HepG2 (cell line): Measurements from ENCODE around the gene BICRAL. TPM values are rescaled to one million over a fixed set of nuclear protein-coding genes. Genes with fewer than 3 reads are reported as not detected.
"Not testable (repeated sequence)": the region's sequence is repeated elsewhere in the genome, so short reads cannot be mapped to it uniquely, and the experiment has no call there.

Experiments used
- ATAC-seq: fragments of 200-7000 bp; cut with Tn5 transposase; 3 replicates; pipeline ENCODE4 v1.9.1; 2020; ENCODE audit warnings: mild to moderate bottlenecking, moderate library complexity
- BruUV-seq: library from RNA; stranded (reverse); fragments of 400-500 nt; replicated peaks from 2 replicates; lab custom pipeline; 2021; lab: Mats Ljungman, UMichigan
- CTCF ChIA-PET: fragments of 300-600 bp; formaldehyde crosslinking; extraction: SDS; loops from one replicate; lab custom pipeline; 2021; ENCODE audit warnings: low total read pairs, inconsistent platforms, low intra/inter-chr PET ratio; lab: Yijun Ruan, JAX
- POLR2A ChIA-PET: fragments of 350-600 bp; sonication (Branson Sonifier 250); formaldehyde crosslinking; loops from one replicate; lab custom pipeline; 2020; ENCODE audit warnings: antibody characterized with exemption, inconsistent platforms; lab: Yijun Ruan, JAX
- DNase-seq: peaks from one replicate; pipeline ENCODE4 v3.0.0-alpha.2; 2015; ENCODE audit warnings: low spot score
- FAIRE-seq: peaks from 3 replicates; lab custom pipeline; 2011; peaks lifted over from hg19 to GRCh38; lab: Jason Lieb, UNC
- H2AFZ ChIP-seq: one replicate; pipeline ENCODE4 v1.6.1; 2011; ENCODE audit warnings: low read length, inconsistent platforms
- H3K27ac ChIP-seq: fragments of 300-600 bp; 3 replicates; pipeline ENCODE4 v1.8.0; 2011; ENCODE audit warnings: mixed run types, mild to moderate bottlenecking, mixed read lengths, low read length, inconsistent platforms; ENCODE audit not compliant: insufficient read depth; ENCODE audit errors: extremely low read length
- H3K27me3 ChIP-seq, 2 experiments: fragments of 200-600 bp in 1 of 2; 2 replicates in 1 of 2; 3 replicates in 1 of 2; pipeline versions ENCODE4 v1.6.0 to v1.8.0; 2011; ENCODE audit warnings: low read length in 2 of 2, mild to moderate bottlenecking in 2 of 2, moderate library complexity in 2 of 2, inconsistent platforms in 1 of 2; ENCODE audit not compliant: insufficient read depth in 2 of 2, control insufficient read depth in 1 of 2
- H3K36me3 ChIP-seq, 2 experiments: fragments of 200-600 bp in 1 of 2; replicated peaks in 1 of 2; 2 replicates in 1 of 2; 3 replicates in 1 of 2; pipeline versions ENCODE4 v1.5.1 to v1.8.0; 2011; ENCODE audit warnings: low read length in 2 of 2, inconsistent platforms in 1 of 2; ENCODE audit not compliant: insufficient read depth in 2 of 2, control insufficient read depth in 1 of 2
- H3K4me1 ChIP-seq: 2 replicates; pipeline ENCODE4 v1.5.1; 2012; ENCODE audit warnings: low read length, inconsistent platforms; ENCODE audit not compliant: insufficient read depth
- H3K4me2 ChIP-seq: 2 replicates; pipeline ENCODE4 v1.6.0; 2011; ENCODE audit warnings: low read depth, low read length, inconsistent platforms
- H3K4me3 ChIP-seq, 3 experiments: fragments of 200-600 bp in 1 of 3; sonication (generic), shearing (Covaris generic) in 1 of 3; replicated peaks in 1 of 3; 2 replicates each; pipeline ENCODE4 v1.5.1; 2011 to 2016; ENCODE audit warnings: low read length in 3 of 3, inconsistent platforms in 2 of 3, low read depth in 2 of 3, mild to moderate bottlenecking in 2 of 3, control low read depth in 1 of 3, mixed read lengths in 1 of 3; ENCODE audit not compliant: insufficient read depth in 1 of 3
- H3K79me2 ChIP-seq: one replicate; pipeline ENCODE4 v1.6.1; 2011; ENCODE audit warnings: low read length, inconsistent platforms; ENCODE audit not compliant: insufficient read depth
- H3K9ac ChIP-seq: 2 replicates; pipeline ENCODE4 v1.6.0; 2011; ENCODE audit warnings: mild to moderate bottlenecking, low read depth, low read length, inconsistent platforms; ENCODE audit not compliant: insufficient read depth
- H3K9me3 ChIP-seq: 2 replicates; pipeline ENCODE4 v1.5.1; 2012; ENCODE audit warnings: mild to moderate bottlenecking, low read length
- H4K20me1 ChIP-seq: 2 replicates; pipeline ENCODE4 v1.6.0; 2011; ENCODE audit warnings: inconsistent platforms, mild to moderate bottlenecking, low read length, moderate library complexity; ENCODE audit not compliant: insufficient read depth
- ATF7 ChIP-seq, 2 experiments: fragments of 450-650 bp in 1 of 2; sonication (generic) in 1 of 2; formaldehyde crosslinking in 1 of 2; IDR thresholded peaks; 2 replicates each; pipeline versions ENCODE4 v1.4.0 to v1.6.1; 2016 to 2020; ENCODE audit warnings: antibody characterized with exemption in 1 of 2, mild to moderate bottlenecking in 1 of 2, missing genetic modification reagents in 1 of 2
- BRCA1 ChIP-seq: sonication (generic); formaldehyde crosslinking; IDR thresholded peaks from 2 replicates; pipeline ENCODE4 v1.4.0; 2020; ENCODE audit warnings: missing genetic modification reagents
- CEBPB ChIP-seq: IDR thresholded peaks from 2 replicates; pipeline ENCODE4 v1.6.1; 2011; ENCODE audit warnings: low read depth, low read length, improper control_type of control experiment, borderline replicate concordance
- NRL ChIP-seq: sonication (generic); formaldehyde crosslinking; IDR thresholded peaks from 2 replicates; pipeline ENCODE4 v1.5.0; 2020; ENCODE audit warnings: missing genetic modification reagents, mild to moderate bottlenecking, moderate library complexity, borderline replicate concordance
- WGBS: methylation state at CpG from one replicate; pipeline ENCODE4 v1.1.6; 2017; ENCODE audit warnings: low lambda C conversion rate; 5-methylcytosine and 5-hydroxymethylcytosine counted together
- in situ Hi-C: cut with HindIII; loops from 2 replicates; pipeline ENCODE4 v1.10.0; 2017; ENCODE audit warnings: low pct_unique_long_range_greater_than_20kb; ENCODE audit not compliant: extremely low pct_ligation_motif_present
- intact Hi-C: fragments of 100-400 bp; cut with micrococcal nuclease; formaldehyde crosslinking; loops from one replicate; pipeline ENCODE4 v1.10.0; 2022; ENCODE audit not compliant: unreplicated experiment
- polyA plus RNA-seq, 8 experiments: library from polyadenylated mRNA; depleted of rRNA in 3 of 8; stranded (reverse) in 7 of 8; unstranded in 1 of 8; fragments of >200 nt; fragmentation: Illumina TruSeq in 4 of 8; extraction: Trizol in 4 of 8; gene quantifications; 2 replicates each; pipeline versions ENCODE4 v1.2.1 to v1.2.3, GENCODE V29; 2011 to 2016; ENCODE audit warnings: low read depth in 4 of 8, missing spikeins in 1 of 8, mixed read lengths in 1 of 8; ENCODE audit not compliant: insufficient read depth in 1 of 8
- total RNA-seq, 5 experiments: library from RNA; depleted of rRNA; stranded (reverse); fragments of >200 nt; fragmentation: Illumina TruSeq; extraction: Trizol; gene quantifications; 2 replicates each; pipeline ENCODE4 v1.2.3, GENCODE V29; 2016; ENCODE audit warnings: low read depth in 1 of 5
- TF ChIP-seq, protein P1 (sequence below): sonication (generic); formaldehyde crosslinking; IDR thresholded peaks from 2 replicates; pipeline ENCODE4 v1.8.1; 2023; ENCODE audit warnings: mild to moderate bottlenecking, missing genetic modification reagents, borderline replicate concordance
- TF ChIP-seq, protein P2 (sequence below): sonication (generic); formaldehyde crosslinking; IDR thresholded peaks from 2 replicates; pipeline ENCODE4 v1.4.0; 2020; ENCODE audit warnings: missing genetic modification reagents

BICRAL gene
- total and polyA plus RNA-seq, 2 of the 13 experiments (the other 11 are each of a cell fraction or from before 2014, with no cell fraction given): 5.0 to 13.5 TPM

DNA sequence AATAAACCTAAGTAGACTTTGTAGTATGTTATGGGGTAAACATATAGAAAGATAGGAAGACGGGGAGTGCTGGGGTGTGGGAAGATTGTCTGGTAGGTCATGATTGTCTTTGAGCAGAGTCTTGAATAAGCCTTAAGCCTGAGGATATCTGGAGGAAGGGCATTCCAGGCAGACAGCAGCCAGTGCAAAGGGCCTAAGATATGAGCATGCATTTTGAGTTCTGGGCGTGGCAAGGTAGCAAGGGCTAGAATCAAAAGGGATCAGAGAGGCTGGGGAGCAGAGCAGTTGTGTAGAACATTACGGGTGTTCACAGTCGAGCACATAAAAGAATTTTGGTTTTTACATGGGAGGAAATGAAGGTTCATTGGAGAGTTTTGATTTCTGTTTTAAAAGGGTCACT, 14.3 kb downstream of the BICRAL start (continued):
- TF ChIP-seq BRCA1 (CRISPR knock-in tag) (no peak), NRL (CRISPR knock-in tag) (no peak)
- TF ChIP-seq, protein P1, sequence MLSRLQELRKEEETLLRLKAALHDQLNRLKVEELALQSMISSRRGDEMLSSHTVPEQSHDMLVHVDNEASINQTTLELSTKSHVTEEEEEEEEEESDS: no peak
- TF ChIP-seq, protein P2, sequence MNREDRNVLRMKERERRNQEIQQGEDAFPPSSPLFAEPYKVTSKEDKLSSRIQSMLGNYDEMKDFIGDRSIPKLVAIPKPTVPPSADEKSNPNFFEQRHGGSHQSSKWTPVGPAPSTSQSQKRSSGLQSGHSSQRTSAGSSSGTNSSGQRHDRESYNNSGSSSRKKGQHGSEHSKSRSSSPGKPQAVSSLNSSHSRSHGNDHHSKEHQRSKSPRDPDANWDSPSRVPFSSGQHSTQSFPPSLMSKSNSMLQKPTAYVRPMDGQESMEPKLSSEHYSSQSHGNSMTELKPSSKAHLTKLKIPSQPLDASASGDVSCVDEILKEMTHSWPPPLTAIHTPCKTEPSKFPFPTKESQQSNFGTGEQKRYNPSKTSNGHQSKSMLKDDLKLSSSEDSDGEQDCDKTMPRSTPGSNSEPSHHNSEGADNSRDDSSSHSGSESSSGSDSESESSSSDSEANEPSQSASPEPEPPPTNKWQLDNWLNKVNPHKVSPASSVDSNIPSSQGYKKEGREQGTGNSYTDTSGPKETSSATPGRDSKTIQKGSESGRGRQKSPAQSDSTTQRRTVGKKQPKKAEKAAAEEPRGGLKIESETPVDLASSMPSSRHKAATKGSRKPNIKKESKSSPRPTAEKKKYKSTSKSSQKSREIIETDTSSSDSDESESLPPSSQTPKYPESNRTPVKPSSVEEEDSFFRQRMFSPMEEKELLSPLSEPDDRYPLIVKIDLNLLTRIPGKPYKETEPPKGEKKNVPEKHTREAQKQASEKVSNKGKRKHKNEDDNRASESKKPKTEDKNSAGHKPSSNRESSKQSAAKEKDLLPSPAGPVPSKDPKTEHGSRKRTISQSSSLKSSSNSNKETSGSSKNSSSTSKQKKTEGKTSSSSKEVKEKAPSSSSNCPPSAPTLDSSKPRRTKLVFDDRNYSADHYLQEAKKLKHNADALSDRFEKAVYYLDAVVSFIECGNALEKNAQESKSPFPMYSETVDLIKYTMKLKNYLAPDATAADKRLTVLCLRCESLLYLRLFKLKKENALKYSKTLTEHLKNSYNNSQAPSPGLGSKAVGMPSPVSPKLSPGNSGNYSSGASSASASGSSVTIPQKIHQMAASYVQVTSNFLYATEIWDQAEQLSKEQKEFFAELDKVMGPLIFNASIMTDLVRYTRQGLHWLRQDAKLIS (CRISPR knock-in tag): no peak

DNA sequence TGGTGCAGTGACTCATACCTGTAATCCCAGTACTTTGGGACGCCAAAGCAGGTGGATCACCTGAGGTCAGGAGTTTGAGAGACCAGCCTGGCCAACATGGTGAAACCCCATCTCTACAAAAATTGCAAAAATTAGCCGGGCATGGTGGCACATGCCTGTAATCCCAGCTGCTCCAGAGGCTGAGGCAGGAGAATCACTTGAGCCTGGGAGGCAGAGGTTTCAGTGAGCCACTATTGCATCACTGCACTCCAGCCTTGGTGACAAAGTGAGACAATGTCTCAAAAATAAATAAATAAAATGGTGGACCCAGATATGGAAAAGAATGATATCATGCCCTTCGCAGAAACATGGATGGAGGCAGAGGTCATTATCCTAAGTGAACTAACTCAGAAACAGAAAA, 15.8 kb downstream of the BICRAL start:
- ATAC-seq; in situ Hi-C loops; H3K9me3 ChIP-seq; H3K27me3 ChIP-seq; H3K36me3 ChIP-seq; H3K79me2 ChIP-seq; DNase-seq; FAIRE-seq; BruUV-seq; H3K4me2 ChIP-seq; CTCF ChIA-PET; H3K27ac ChIP-seq; intact Hi-C loops; H4K20me1 ChIP-seq; H2AFZ ChIP-seq; H3K4me1 ChIP-seq; H3K9ac ChIP-seq; H3K4me3 ChIP-seq; TF ChIP-seq ATF7 (CRISPR knock-in tag; IDR thresholded peaks at IDR 0.05): not testable (repeated sequence)
- TF ChIP-seq CEBPB: peak; percentile 29; the same call in 1 of the 2 replicates
- peak; percentile 52 for TF ChIP-seq ATF7 (IDR thresholded peaks at IDR 0.05)
- POLR2A ChIA-PET: interaction anchor here (0.6 to 4.3 kb wide), 3 partner anchors 15 to 257 kb away, joined by 3 to 14 read pairs (median 3); partner anchors contain the start of gene TBCC
- 94% methylated on average over 3 of the region's 3 CpGs for WGBS
